Activated B cell treated with CpG ODN at 0.5 μM for 24 hours (primary cell): ENCODE data around the gene RIT1. TPM values are rescaled to one million over a fixed set of nuclear protein-coding genes. Genes with fewer than 3 reads are reported as not detected.

ENCODE experiments used
- ATAC-seq: fragments of 200-7000 bp; cut with Tn5 transposase; one replicate; pipeline ENCODE4 v1.10.0; 2021; ENCODE audit warnings: low read depth, mild to moderate bottlenecking, moderate library complexity
- CTCF ChIA-PET: fragments of 350-600 bp; sonication (Branson Sonifier 250); formaldehyde crosslinking; loops from one replicate; lab custom pipeline; 2021; ENCODE audit warnings: antibody characterized with exemption; lab: Charles Lee
- POLR2A ChIA-PET: fragments of 350-600 bp; sonication (Branson Sonifier 250); formaldehyde crosslinking; loops from one replicate; lab custom pipeline; 2021; ENCODE audit warnings: antibody characterized with exemption; lab: Charles Lee
- DNase-seq: peaks from one replicate; pipeline ENCODE4 v3.0.0; 2022
- H3K27ac Mint-ChIP-seq: one replicate; pipeline ENCODE4 v1.8.0; 2020; ENCODE audit warnings: mixed read lengths
- H3K27me3 Mint-ChIP-seq: one replicate; pipeline ENCODE4 v1.8.0; 2021; ENCODE audit warnings: mixed read lengths
- H3K36me3 Mint-ChIP-seq: one replicate; pipeline ENCODE4 v1.8.0; 2021; ENCODE audit warnings: low read depth, mixed read lengths
- H3K4me1 Mint-ChIP-seq: one replicate; pipeline ENCODE4 v1.8.0; 2021; ENCODE audit warnings: mixed read lengths
- H3K4me3 Mint-ChIP-seq: one replicate; pipeline ENCODE4 v1.8.0; 2020; ENCODE audit warnings: mild to moderate bottlenecking, mixed read lengths
- H3K9me3 Mint-ChIP-seq: one replicate; pipeline ENCODE4 v1.8.0; 2020; ENCODE audit warnings: mixed read lengths
- CTCF ChIP-seq: fragments of 200-600 bp; IDR thresholded peaks from one replicate; pipeline ENCODE4 v1.8.0; 2022; ENCODE audit warnings: antibody characterized with exemption, mild to moderate bottlenecking
- intact Hi-C: fragments of 100-400 bp; cut with micrococcal nuclease; formaldehyde crosslinking; loops from one replicate; pipeline ENCODE4 v1.15.1; 2024
- total RNA-seq: library from RNA; stranded (reverse); gene quantifications from 2 replicates; pipeline ENCODE4 v1.2.3, GENCODE V29; 2022

RIT1 gene
- total RNA-seq, result 32.7 and 38.6 TPM in 2 replicates

- Mint-ChIP-seq H3K27ac (peak within 1 kb of the TSS; percentile 97), H3K36me3 (peaks cover 82% of the 10 kb centered on the region), H3K9me3 (no peaks in the 10 kb centered on the region), H3K4me1 (peaks cover 22% of the 10 kb centered on the region), H3K4me3 (peak within 1 kb of the TSS; percentile 99), H3K27me3 (no peaks in the 10 kb centered on the region)
- peak; percentile 97 for ATAC-seq
- peak; percentile 74 for DNase-seq
- intact Hi-C loops, result loop anchor here (1.0 to 5.0 kb wide), 5 partner anchors 23 to 141 kb away; partner anchors contain the start of genes ARHGEF2, KHDC4, LAMTOR2 and SYT11
- no peak for TF ChIP-seq CTCF
- ChIA-PET CTCF (no interaction called here), POLR2A (interaction anchor here (0.5 to 1.7 kb wide), 6 partner anchors 19 to 166 kb away, joined by 3 to 17 read pairs (median 6); partner anchors contain the start of genes ARHGEF2, KHDC4 and UBQLN4)
Observed at GRCh38 chr1:155911156-155912055, at the start of gene RIT1. TSS of gene RIT1 (minus strand) at chr1:155911349. CDS start at chr1:155910761, 588 bp downstream.

- Mint-ChIP-seq H3K9me3 (no peaks in the 10 kb centered on the region), H3K4me1 (peaks cover 52% of the 10 kb centered on the region), H3K27ac (peak overlapping the region; percentile 85), H3K36me3 (peaks cover 85% of the 10 kb centered on the region), H3K4me3 (peak overlapping the region; percentile 66), H3K27me3 (no peaks in the 10 kb centered on the region)
- ChIA-PET CTCF (interaction anchor here (0.9 to 2.6 kb wide), 4 partner anchors 14 to 28 kb away, joined by 3 to 16 read pairs (median 5); no protein-coding TSS in a partner anchor), POLR2A (interaction anchor here (0.7 to 11.7 kb wide), 10 partner anchors 9 to 25 kb away, joined by 3 to 127 read pairs (median 8); partner anchors contain the start of gene ARHGEF2)
- peak; percentile 86 for ATAC-seq
- no peak for TF ChIP-seq CTCF
- no peak for DNase-seq
- intact Hi-C loops, result loop anchor here (1.0 kb wide), 3 partner anchors 14 to 29 kb away; partner anchors contain the start of gene ARHGEF2
Observed at GRCh38 chr1:155960081-155960745, 49.1 kb upstream of the RIT1 start.

GRCh38 chr1:155957411-155957915, 46.3 kb upstream of the RIT1 start:
- ATAC-seq (no peak), DNase-seq (no peak)
- Mint-ChIP-seq H3K4me3 (no peak overlapping the region), H3K27me3 (no peaks in the 10 kb centered on the region), H3K27ac (peak overlapping the region; percentile 41), H3K4me1 (peaks cover 40% of the 10 kb centered on the region), H3K36me3 (peaks cover 90% of the 10 kb centered on the region), H3K9me3 (no peaks in the 10 kb centered on the region)
- CTCF ChIA-PET, result interaction anchor here (0.8 to 3.6 kb wide), 3 partner anchors 19 to 32 kb away, joined by 4 to 18 read pairs (median 8); partner anchors contain the start of gene ARHGEF2
- TF ChIP-seq CTCF, result no peak
- POLR2A ChIA-PET, result interaction anchor here (0.5 to 11.7 kb wide), 6 partner anchors 9 to 411 kb away, joined by 3 to 127 read pairs (median 4); partner anchors contain the start of gene ARHGEF2
- intact Hi-C loops, result no loop called here

- H3K36me3 Mint-ChIP-seq, result peaks cover 86% of the 10 kb centered on the region
- intact Hi-C loops, result no loop called here
- ChIA-PET CTCF (interaction anchor here (1.3 to 3.6 kb wide), 2 partner anchors 16 to 35 kb away, joined by 3 to 18 read pairs; no protein-coding TSS in a partner anchor), POLR2A (interaction anchor here (0.6 to 11.7 kb wide), 4 partner anchors 8 to 265 kb away, joined by 3 to 127 read pairs (median 4); partner anchors contain the start of gene ARHGEF2)
- peaks cover 11% of the 10 kb centered on the region for H3K4me1 Mint-ChIP-seq
- H3K27ac Mint-ChIP-seq, result no peak overlapping the region
- no peaks in the 10 kb centered on the region for H3K9me3 Mint-ChIP-seq
- ATAC-seq, result no peak
- TF ChIP-seq CTCF, result no peak
- H3K27me3 Mint-ChIP-seq, result no peaks in the 10 kb centered on the region
- no peak overlapping the region for H3K4me3 Mint-ChIP-seq
- DNase-seq, result no peak
Observed at GRCh38 chr1:155954645-155955044, 43.5 kb upstream of the RIT1 start.
